Measurements from ENCODE around the gene NPHP4. TPM values are rescaled to one million over a fixed set of nuclear protein-coding genes. Genes with fewer than 3 reads are reported as not detected.

NPHP4 gene
- total RNA-seq, 8 experiments from 2014 or later: 4.5 to 20.2 (median 11.0) TPM

- in situ Hi-C loops (cut with MboI; ENCODE audit: low pct_unique_long_range_greater_than_20kb in 2 of 9, low sequenced_read_pairs in 9 of 9, unreplicated experiment in 9 of 9): no loop called here
- Histone ChIP-seq H3K4me3 (no peak overlapping the region), H3K4me1 (replicated peaks in 1 of 2) (peaks cover 7 to 16% of the 10 kb centered on the region in 2 donors), H3K27ac (no peak overlapping the region)
- ATAC-seq (replicated peaks in 6 of 8): peak in 2 of 8 experiments; percentile 56 to 71
- WGBS, 10 experiments: 69 to 94% (median 83%) methylated on average over 1 to 22 of the region's 23 CpGs; no CpG with 5 or more reads in 2 of the 10 experiments
Observed at GRCh38 chr1:5967351-5968160, 24.7 kb downstream of the NPHP4 start.

GRCh38 chr1:5966543-5967205 lies 25.6 kb downstream of the NPHP4 start:
- H3K27ac ChIP-seq: no peak overlapping the region
- WGBS, 10 experiments: 76 to 100% (median 83%) methylated on average over 1 to 5 of the region's 17 CpGs; no CpG with 5 or more reads in 4 of the 10 experiments
- peaks cover 4 to 13% of the 10 kb centered on the region in 2 donors for H3K4me1 ChIP-seq (replicated peaks in 1 of 2)
- in situ Hi-C loops (cut with MboI; ENCODE audit: low pct_unique_long_range_greater_than_20kb in 2 of 9, low sequenced_read_pairs in 9 of 9, unreplicated experiment in 9 of 9): no loop called here
- H3K4me3 ChIP-seq: no peak overlapping the region
- peak in 3 of 8 experiments; percentile 11 to 14 (median 12) for ATAC-seq (replicated peaks in 6 of 8)

GRCh38 chr1:5965586-5966131 lies 26.6 kb downstream of the NPHP4 start:
- Histone ChIP-seq H3K4me1 (replicated peaks in 1 of 2) (peaks cover 0 to 4% of the 10 kb centered on the region in 2 donors), H3K27ac (no peak overlapping the region), H3K4me3 (no peak overlapping the region)
- no peak for ATAC-seq (replicated peaks in 6 of 8)
- in situ Hi-C loops (cut with MboI; ENCODE audit: low pct_unique_long_range_greater_than_20kb in 2 of 9, low sequenced_read_pairs in 9 of 9, unreplicated experiment in 9 of 9): no loop called here
- WGBS, 10 experiments: 87 to 100% (median 96%) methylated on average over 1 to 12 of the region's 16 CpGs; no CpG with 5 or more reads in 3 of the 10 experiments

GRCh38 chr1:5962265-5963105 lies 29.7 kb downstream of the NPHP4 start:
- Histone ChIP-seq H3K27ac (no peak overlapping the region), H3K4me3 (no peak overlapping the region), H3K4me1 (replicated peaks in 1 of 2) (no peaks in the 10 kb centered on the region)
- in situ Hi-C loops (cut with MboI; ENCODE audit: low pct_unique_long_range_greater_than_20kb in 2 of 9, low sequenced_read_pairs in 9 of 9, unreplicated experiment in 9 of 9): no loop called here
- ATAC-seq (replicated peaks in 6 of 8): no peak
- 63 to 100% (median 93%) methylated on average over 1 to 23 of the region's 24 CpGs; no CpG with 5 or more reads in 2 of the 10 experiments for WGBS, 10 experiments

GRCh38 chr1:5961601-5962000 lies 30.6 kb downstream of the NPHP4 start:
- no peaks in the 10 kb centered on the region for H3K4me1 ChIP-seq (replicated peaks in 1 of 2)
- peak in 1 of 8 experiments; percentile 70 for ATAC-seq (replicated peaks in 6 of 8)
- in situ Hi-C loops (cut with MboI; ENCODE audit: low pct_unique_long_range_greater_than_20kb in 2 of 9, low sequenced_read_pairs in 9 of 9, unreplicated experiment in 9 of 9): no loop called here
- no peak overlapping the region for H3K27ac ChIP-seq
- 67 to 100% (median 91%) methylated on average over 1 to 11 of the region's 11 CpGs; no CpG with 5 or more reads in 3 of the 10 experiments for WGBS, 10 experiments
- no peak overlapping the region for H3K4me3 ChIP-seq

- Histone ChIP-seq H3K4me1 (replicated peaks in 1 of 2) (no peaks in the 10 kb centered on the region), H3K27ac (no peak overlapping the region), H3K4me3 (no peak overlapping the region)
- 89 to 100% (median 96%) methylated on average over 2 to 5 of the region's 7 CpGs; no CpG with 5 or more reads in 6 of the 10 experiments for WGBS, 10 experiments
- no peak for ATAC-seq (replicated peaks in 6 of 8)
- in situ Hi-C loops (cut with MboI; ENCODE audit: low pct_unique_long_range_greater_than_20kb in 2 of 9, low sequenced_read_pairs in 9 of 9, unreplicated experiment in 9 of 9): no loop called here
Observed at GRCh38 chr1:5960336-5960735, 31.9 kb downstream of the NPHP4 start.

- WGBS, 10 experiments: 88 to 100% (median 96%) methylated on average over 1 to 8 of the region's 9 CpGs; no CpG with 5 or more reads in 5 of the 10 experiments
- in situ Hi-C loops (cut with MboI; ENCODE audit: low pct_unique_long_range_greater_than_20kb in 2 of 9, low sequenced_read_pairs in 9 of 9, unreplicated experiment in 9 of 9): no loop called here
- ATAC-seq (replicated peaks in 6 of 8): no peak
- Histone ChIP-seq H3K4me1 (replicated peaks in 1 of 2) (no peaks in the 10 kb centered on the region), H3K27ac (no peak overlapping the region), H3K4me3 (no peak overlapping the region)
Observed at GRCh38 chr1:5959667-5960230, 32.5 kb downstream of the NPHP4 start.

- 91 to 100% (median 96%) methylated on average over 1 to 11 of the region's 13 CpGs; no CpG with 5 or more reads in 6 of the 10 experiments for WGBS, 10 experiments
- H3K27ac ChIP-seq: no peak overlapping the region
- in situ Hi-C loops (cut with MboI; ENCODE audit: low pct_unique_long_range_greater_than_20kb in 2 of 9, low sequenced_read_pairs in 9 of 9, unreplicated experiment in 9 of 9): no loop called here
- no peaks in the 10 kb centered on the region for H3K4me1 ChIP-seq (replicated peaks in 1 of 2)
- no peak overlapping the region for H3K4me3 ChIP-seq
- no peak for ATAC-seq (replicated peaks in 6 of 8)
Observed at GRCh38 chr1:5959087-5959486, 33.1 kb downstream of the NPHP4 start.

- Histone ChIP-seq H3K27ac (no peak overlapping the region), H3K4me1 (replicated peaks in 1 of 2) (no peaks in the 10 kb centered on the region), H3K4me3 (no peak overlapping the region)
- 90 to 100% (median 97%) methylated on average over 1 to 7 of the region's 10 CpGs; no CpG with 5 or more reads in 2 of the 10 experiments for WGBS, 10 experiments
- in situ Hi-C loops (cut with MboI; ENCODE audit: low pct_unique_long_range_greater_than_20kb in 2 of 9, low sequenced_read_pairs in 9 of 9, unreplicated experiment in 9 of 9): no loop called here
- ATAC-seq (replicated peaks in 6 of 8): no peak
Observed at GRCh38 chr1:5956022-5956830, 36.0 kb downstream of the NPHP4 start.

GRCh38 chr1:5955479-5955977 lies 36.7 kb downstream of the NPHP4 start:
- ATAC-seq (replicated peaks in 6 of 8): no peak
- Histone ChIP-seq H3K4me3 (no peak overlapping the region), H3K27ac (no peak overlapping the region), H3K4me1 (replicated peaks in 1 of 2) (no peaks in the 10 kb centered on the region)
- in situ Hi-C loops (cut with MboI; ENCODE audit: low pct_unique_long_range_greater_than_20kb in 2 of 9, low sequenced_read_pairs in 9 of 9, unreplicated experiment in 9 of 9): no loop called here
- 86 to 100% (median 99%) methylated on average over 1 to 10 of the region's 10 CpGs for WGBS, 10 experiments

- no peak for ATAC-seq (replicated peaks in 6 of 8)
- Histone ChIP-seq H3K27ac (no peak overlapping the region), H3K4me1 (replicated peaks in 1 of 2) (no peaks in the 10 kb centered on the region), H3K4me3 (no peak overlapping the region)
- 81 to 100% (median 95%) methylated on average over 1 to 5 of the region's 5 CpGs; no CpG with 5 or more reads in 1 of the 10 experiments for WGBS, 10 experiments
- in situ Hi-C loops (cut with MboI; ENCODE audit: low pct_unique_long_range_greater_than_20kb in 2 of 9, low sequenced_read_pairs in 9 of 9, unreplicated experiment in 9 of 9): no loop called here
Observed at GRCh38 chr1:5954964-5955363, 37.3 kb downstream of the NPHP4 start.
